ENCODE data around the gene HSPG2. TPM values are rescaled to one million over a fixed set of nuclear protein-coding genes. Genes with fewer than 3 reads are reported as not detected.

The HSPG2 gene
- total and polyA plus RNA-seq, 2 of the 8 experiments (the other 6 are each of a cell fraction or from before 2014, with no cell fraction given): 17.8 to 111 TPM

- H3K79me1 ChIP-seq (ENCODE audit: low read depth, low read length): no peaks in the 10 kb centered on the region
- TF ChIP-seq EGR1 (IDR thresholded peaks at IDR 0.05; ENCODE audit: borderline replicate concordance, low read depth, low read length) (peak; percentile 47; the same call in 1 of the 2 replicates), YY1 (IDR thresholded peaks at IDR 0.05; ENCODE audit: low read depth, low read length) (no peak), RNF2 (IDR thresholded peaks at IDR 0.05; ENCODE audit: borderline replicate concordance, low read depth, low read length, missing control alignments, poor library complexity, severe bottlenecking) (no peak), JUN (IDR thresholded peaks at IDR 0.05; ENCODE audit: low read depth, low read length) (no peak), MAX (IDR thresholded peaks at IDR 0.05) (peak; percentile 56), CTBP2 (IDR thresholded peaks at IDR 0.05; ENCODE audit: borderline replicate concordance, insufficient read depth, insufficient read length, low read length) (no peak), SP2 (IDR thresholded peaks at IDR 0.05; ENCODE audit: low read length) (no peak), CBX5 (IDR thresholded peaks at IDR 0.05; ENCODE audit: low read depth, low read length) (no peak), TAF7 (optimal IDR thresholded peaks at IDR 0.05; ENCODE audit: borderline replicate concordance, low read depth, low read length) (no peak)
These were observed 9.9 kb upstream of the HSPG2 start for GRCh38 chr1:21946836-21947587.

More at GRCh38 chr1:21946836-21947587, 9.9 kb upstream of the HSPG2 start:
- peak overlapping the region; percentile 74 for H2BK20ac ChIP-seq (ENCODE audit: low read length)
- no peak overlapping the region for H3K27ac ChIP-seq (ENCODE audit: low read depth, low read length)
- no peak overlapping the region for H3K14ac ChIP-seq (ENCODE audit: insufficient read length)
- no peak overlapping the region for H3K4ac ChIP-seq (replicated peaks; ENCODE audit: insufficient read length, low read depth, low read length)
- H4K20me1 ChIP-seq (replicated peaks in 1 of 2; ENCODE audit: control insufficient read depth in 1 of 2, insufficient read depth in 2 of 2, low read length in 2 of 2): no peaks in the 10 kb centered on the region
- no peaks in the 10 kb centered on the region for H3K23me2 ChIP-seq (ENCODE audit: low read depth, low read length)
- H3K18ac ChIP-seq (ENCODE audit: extremely low read depth, low read length): 0 out of 2 replicates have a peak overlapping the region, but pooled peaks have one; percentile 25
- H3K27me3 ChIP-seq (replicated peaks in 1 of 4; ENCODE audit: control insufficient read depth in 3 of 4, extremely low read depth in 1 of 4, insufficient read depth in 3 of 4, low read length in 3 of 4): peaks cover 0 to 2% (median 0%) of the 10 kb centered on the region in 4 experiments; a peak in 1 of 7 replicates
- H2BK15ac ChIP-seq (ENCODE audit: low read length): peak overlapping the region; percentile 63; the same call in 1 of the 2 replicates
- H3K4me3 ChIP-seq (ENCODE audit: extremely low read depth in 1 of 4, insufficient read depth in 2 of 4, low read depth in 3 of 4, low read length in 4 of 4): no peak overlapping the region
- H3K23ac ChIP-seq (ENCODE audit: insufficient read length): no peak overlapping the region
- H4K91ac ChIP-seq (replicated peaks; ENCODE audit: insufficient read length, low read length): no peak overlapping the region
- H4K8ac ChIP-seq (ENCODE audit: extremely low read depth, insufficient read depth, low read length): no peak overlapping the region
- no peaks in the 10 kb centered on the region for H3K36me3 ChIP-seq (ENCODE audit: control insufficient read depth in 2 of 4, insufficient read depth in 4 of 4, low read length in 3 of 4)
- peak overlapping the region; percentile 77; the same call in 1 of the 2 replicates for H2BK12ac ChIP-seq (ENCODE audit: low read depth, low read length)
- CTCF ChIA-PET (ENCODE audit: partially characterized antibody): interaction anchor here (1.0 to 2.0 kb wide), 3 partner anchors 11 to 33 kb away, joined by 3 to 5 read pairs (median 4); no protein-coding TSS in a partner anchor
- no peaks in the 10 kb centered on the region for H3K9me3 ChIP-seq (ENCODE audit: insufficient read depth in 2 of 2, low read depth in 1 of 2, low read length in 1 of 2)
- WGBS, 2 experiments (ENCODE audit: extremely low coverage in 1 of 2, insufficient coverage in 1 of 2, insufficient read length in 1 of 2, insufficient replicate concordance in 2 of 2, low coverage in 1 of 2, low lambda C conversion rate in 2 of 2, missing lambda C conversion rate in 1 of 2): 89% methylated on average over 11 of the region's 11 CpGs; no CpG with 5 or more reads in 1 of the 2 experiments
- H2BK5ac ChIP-seq (ENCODE audit: low read depth, low read length): peak overlapping the region; percentile 69; the same call in 1 of the 2 replicates
- H3K4me2 ChIP-seq (ENCODE audit: insufficient read depth in 1 of 2, low read depth in 2 of 2, low read length in 2 of 2): no peak overlapping the region
- peak overlapping the region; percentile 71; the same call in 1 of the 2 replicates for H2AK5ac ChIP-seq (ENCODE audit: low read depth, low read length)
- H3K9ac ChIP-seq (replicated peaks in 1 of 4; ENCODE audit: extremely low read depth in 1 of 4, low read depth in 3 of 4, low read length in 3 of 4): no peak overlapping the region
- H3K56ac ChIP-seq (replicated peaks; ENCODE audit: insufficient read length, low read depth, low read length): no peak overlapping the region
- H2BK120ac ChIP-seq (replicated peaks; ENCODE audit: low read depth, low read length): no peak overlapping the region
- H4K5ac ChIP-seq (ENCODE audit: insufficient read length, low read depth, low read length): peak overlapping the region; percentile 6
- H2AFZ ChIP-seq (ENCODE audit: low read length): peak overlapping the region; percentile 63
- peaks cover 5 to 19% (median 10%) of the 10 kb centered on the region in 4 experiments for H3K4me1 ChIP-seq (replicated peaks in 1 of 4; ENCODE audit: control insufficient read depth in 3 of 4, insufficient read depth in 4 of 4, low read length in 3 of 4)
- no peaks in the 10 kb centered on the region for H3K79me2 ChIP-seq (ENCODE audit: control insufficient read depth in 1 of 2, insufficient read depth in 2 of 2, low read length in 2 of 2)
- POLR2A ChIA-PET (ENCODE audit: partially characterized antibody): interaction anchor here (1.0 to 1.1 kb wide), 2 partner anchors 16 to 25 kb away, joined by 3 to 4 read pairs; no protein-coding TSS in a partner anchor
- no peak for FAIRE-seq
- no peak for DNase-seq (ENCODE audit: low read depth in 1 of 2, low spot score in 2 of 2)
